Germinal center (tissue), 1 donor: ENCODE data around the gene SPX.

Experiments used
- DNase-seq: peaks from one replicate; pipeline ENCODE4 v3.0.0; 2012; ENCODE audit warnings: mixed read lengths, low spot score

The SPX gene

GRCh38 chr12:21538061-21538653 lies 12.1 kb downstream of the SPX start:
- no peak for DNase-seq

DNA sequence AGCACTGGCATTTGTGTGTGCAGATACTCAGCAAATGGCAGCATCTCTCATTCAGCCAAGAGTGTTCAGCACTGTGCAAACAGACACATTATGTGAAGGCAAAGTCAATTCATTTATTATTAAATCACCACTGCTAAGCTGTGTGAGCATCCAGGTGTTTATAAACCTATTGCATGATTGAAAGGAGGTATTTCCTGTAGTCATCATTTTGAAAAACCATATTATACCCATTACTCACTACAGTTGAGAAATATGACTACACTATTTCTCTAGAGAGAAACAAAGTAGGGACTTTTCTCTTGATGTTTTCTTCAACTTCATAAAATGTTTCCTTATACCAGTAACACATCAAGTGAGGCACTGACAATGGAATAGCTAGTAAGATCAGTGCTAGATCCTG lies 13.7 kb downstream of the SPX start:
- no peak for DNase-seq

- no peak for DNase-seq
These were observed 15.7 kb downstream of the SPX start for GRCh38 chr12:21541773-21542172.

DNA sequence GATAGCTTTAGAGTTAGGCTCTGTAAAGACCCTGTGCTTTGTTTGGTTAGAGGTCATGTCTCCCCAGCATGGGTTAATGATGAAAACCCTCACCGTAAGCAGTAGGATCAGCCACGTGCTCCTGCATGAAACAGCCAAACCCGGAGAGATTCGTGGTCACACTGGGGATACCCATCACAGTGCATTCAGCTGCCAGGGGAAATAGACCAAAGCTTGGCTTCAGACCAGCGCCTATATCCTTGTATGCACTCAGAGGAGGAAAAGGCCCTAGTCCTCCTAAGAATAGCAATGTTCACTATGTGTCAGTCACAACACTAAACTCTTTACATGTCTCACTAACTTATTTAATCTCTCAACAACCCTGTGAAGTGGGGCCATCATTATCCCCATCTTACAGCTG lies 16.3 kb downstream of the SPX start:
- DNase-seq = no peak

DNA sequence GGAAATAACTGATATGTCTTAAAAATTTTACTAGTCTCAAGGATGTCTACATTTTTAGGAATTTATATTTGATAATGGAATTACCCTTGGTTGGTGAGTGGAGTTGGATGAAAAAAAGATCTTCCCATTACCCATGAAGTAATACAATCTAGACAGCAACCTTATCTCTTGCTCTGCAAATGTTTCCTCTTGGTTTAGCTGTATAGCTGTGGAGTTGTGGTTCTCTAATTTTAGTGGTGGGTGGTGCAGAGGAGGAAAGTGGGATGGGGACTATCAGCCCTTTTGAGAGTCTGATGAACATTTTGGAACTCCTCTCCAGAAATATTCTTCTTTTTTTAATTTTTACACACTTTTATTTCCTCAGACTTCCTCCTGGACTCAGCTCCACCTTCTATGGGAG lies 17.1 kb downstream of the SPX start:
- DNase-seq = no peak

- no peak for DNase-seq
These were observed 19.5 kb downstream of the SPX start for GRCh38 chr12:21545557-21545956.

GRCh38 chr12:21546716-21547115 lies 20.6 kb downstream of the SPX start:
- no peak for DNase-seq

DNA sequence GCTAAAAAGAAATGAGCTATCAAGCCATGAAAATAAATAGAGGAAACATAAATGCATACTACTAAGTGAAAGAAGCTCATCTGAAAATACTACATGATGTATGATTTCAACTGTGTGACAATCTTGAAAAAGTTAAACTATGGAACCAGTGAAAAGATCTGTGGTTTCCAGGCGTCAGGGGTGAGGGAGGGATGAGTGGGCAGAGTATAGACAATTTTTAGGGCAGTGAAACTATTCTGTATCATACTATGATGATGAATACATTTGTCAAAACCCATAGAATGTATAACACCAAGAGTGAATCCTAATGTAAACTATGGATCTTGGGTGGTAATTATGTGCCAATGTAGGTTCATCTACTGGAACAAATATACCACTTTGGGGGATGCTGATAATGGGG lies 21.3 kb downstream of the SPX start:
- DNase-seq = no peak

- no peak for DNase-seq
These were observed 25.9 kb downstream of the SPX start for GRCh38 chr12:21551841-21552465.

- DNase-seq = no peak
These were observed 26.7 kb downstream of the SPX start for GRCh38 chr12:21552635-21553328.

DNA sequence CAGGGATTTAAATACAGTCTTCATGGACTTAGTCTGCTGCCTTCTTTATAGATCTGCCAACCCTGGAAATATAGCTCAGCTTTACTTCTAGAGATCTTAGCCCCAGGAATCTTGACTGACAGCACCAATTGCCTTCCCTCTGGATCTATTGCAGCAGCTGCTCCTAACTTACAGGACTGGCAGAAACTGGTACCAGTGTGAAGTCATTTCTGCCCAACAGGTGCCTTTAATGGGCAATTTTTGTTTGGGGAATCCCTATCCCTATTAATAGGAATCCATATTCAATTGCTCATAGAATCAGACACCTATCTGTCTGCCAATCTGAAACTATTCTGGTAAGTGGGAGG lies 27.2 kb downstream of the SPX start:
- DNase-seq = no peak

DNA sequence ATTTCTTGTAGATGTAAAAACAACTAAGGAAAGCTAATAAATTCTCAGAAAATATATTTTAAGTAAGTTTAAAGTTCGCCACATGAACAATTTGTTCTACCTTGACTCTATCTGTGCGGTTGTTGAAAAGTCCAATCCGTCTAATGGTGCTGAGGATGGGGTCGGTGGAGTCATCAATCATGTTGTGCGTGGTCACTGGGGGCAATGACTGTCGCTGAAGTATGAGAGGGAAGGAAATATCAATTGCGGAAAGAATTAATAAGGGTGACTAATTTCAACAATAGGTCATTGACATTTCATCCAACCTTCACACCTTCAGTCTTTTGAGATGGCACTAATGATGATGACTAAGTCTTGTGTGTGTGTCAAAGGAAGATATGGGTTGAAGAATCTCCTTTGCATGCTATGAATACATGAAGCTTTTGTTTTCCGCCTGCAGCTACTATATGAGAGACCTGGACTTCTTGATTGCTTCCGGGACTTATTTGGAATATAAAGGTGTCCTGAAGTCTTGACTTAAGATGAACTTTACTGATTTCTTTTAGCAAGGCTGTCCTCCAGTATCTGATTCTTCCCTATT lies 32.1 kb downstream of the SPX start:
- no peak for DNase-seq

DNA sequence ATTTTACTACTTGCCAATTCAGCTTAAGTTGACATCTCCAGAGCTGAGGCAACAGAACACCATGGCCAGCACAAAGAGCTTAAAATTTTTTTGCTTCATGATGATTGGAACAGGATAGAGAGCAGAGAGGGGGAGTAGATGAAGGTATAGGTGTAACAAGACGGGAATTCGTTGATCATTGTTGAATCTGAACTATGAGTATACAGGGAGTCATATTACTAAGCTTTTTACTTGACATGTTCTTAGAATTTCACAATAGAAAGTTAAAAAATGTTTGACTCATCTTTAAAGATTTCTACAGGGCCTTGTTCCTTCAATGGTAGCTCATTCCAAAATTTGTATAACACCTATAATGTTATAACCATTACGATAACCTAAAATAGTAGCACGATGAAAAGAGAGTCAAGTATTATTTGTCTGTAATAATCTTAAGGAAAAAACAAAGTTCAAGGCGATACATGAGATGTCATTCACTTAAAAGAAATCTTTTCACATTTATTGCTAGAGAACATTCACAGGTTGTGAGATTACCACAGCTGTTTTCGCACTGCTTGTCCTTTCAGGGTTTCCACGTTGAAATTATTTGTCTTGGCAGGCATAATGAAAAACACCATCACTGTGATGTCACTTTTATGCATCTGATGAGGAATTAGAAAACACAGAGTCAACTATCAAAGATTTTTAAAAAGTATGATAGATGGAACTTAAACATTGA lies 33.9 kb downstream of the SPX start:
- no peak for DNase-seq

DNA sequence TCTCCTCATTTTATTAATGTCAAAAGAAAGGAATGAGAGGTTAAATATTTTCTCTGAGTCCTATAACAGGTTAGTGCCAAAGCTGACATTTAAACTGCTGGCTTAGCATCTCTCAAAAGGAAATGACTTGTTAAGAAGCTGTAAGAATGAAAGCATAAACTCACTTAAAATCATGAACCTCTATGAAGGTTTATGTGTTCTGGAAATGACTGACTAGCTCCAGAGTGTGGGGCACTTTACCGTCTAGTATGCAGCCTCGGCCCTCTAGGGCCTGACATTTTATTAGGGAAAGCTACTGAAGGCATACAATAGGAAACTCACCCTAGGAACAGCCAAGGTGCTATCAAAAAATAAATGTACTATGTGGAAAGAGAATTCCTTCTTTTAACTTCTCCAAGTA lies 35.1 kb downstream of the SPX start:
- DNase-seq = no peak

DNA sequence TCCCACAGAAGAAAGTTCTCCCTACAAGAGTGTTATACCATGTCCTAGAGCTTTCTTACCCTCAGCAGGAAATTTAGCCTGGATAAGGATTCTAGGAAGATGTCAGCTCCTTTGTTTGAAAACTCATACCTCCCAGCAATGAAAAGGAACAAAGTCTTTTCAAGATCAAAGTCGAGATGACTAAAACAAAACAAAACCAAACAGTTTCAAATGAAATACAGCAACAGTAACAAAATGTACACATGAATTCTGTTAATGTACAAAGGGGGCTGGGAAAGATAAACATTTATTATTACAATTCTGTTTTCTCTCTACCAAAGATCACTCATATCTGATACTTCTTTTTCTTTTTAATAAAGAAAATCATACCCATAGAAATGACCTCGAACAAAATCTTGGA lies 36.8 kb downstream of the SPX start:
- DNase-seq = no peak

GRCh38 chr12:21566223-21566906 lies 40.3 kb downstream of the SPX start:
- no peak for DNase-seq

- DNase-seq = no peak
These were observed 40.9 kb downstream of the SPX start for GRCh38 chr12:21566907-21567394.

DNA sequence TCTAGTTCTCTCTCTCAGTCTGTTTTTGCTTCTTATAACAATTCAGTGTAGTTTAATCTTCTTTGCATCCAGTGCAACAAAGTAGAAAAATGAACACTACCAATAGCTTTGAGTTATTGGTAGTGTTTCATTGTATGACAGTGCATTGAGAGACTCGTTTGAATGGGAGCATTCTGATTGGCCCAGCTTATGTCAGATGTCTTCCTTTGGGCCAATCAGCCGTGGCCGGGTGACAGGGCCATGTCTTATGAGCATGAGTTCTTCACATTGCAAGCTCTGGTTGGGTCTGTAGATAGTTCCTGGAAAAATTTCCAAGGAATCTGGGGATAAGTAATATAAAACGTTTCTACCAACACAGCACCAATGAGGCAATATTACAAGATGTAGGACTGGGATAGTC lies 42.0 kb downstream of the SPX start:
- no peak for DNase-seq

DNA sequence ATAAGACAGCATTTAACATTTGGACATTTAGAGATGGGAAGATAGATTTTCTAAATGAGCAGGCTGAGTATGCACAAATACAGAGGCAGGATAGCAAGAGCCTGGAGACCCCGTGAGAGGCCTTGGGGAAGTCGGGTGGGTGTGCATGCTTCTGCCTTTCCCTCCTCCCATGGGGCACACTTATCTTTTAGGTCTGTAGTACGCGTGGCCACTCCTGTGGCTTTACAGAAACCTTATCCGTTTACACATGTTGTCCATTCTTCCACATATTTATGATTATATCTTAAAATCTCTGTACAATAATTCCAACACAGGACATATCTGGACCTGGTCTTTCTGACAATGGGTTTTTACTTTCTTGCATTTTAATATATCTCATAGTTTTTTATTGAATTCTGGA lies 45.0 kb downstream of the SPX start:
- DNase-seq = no peak

DNA sequence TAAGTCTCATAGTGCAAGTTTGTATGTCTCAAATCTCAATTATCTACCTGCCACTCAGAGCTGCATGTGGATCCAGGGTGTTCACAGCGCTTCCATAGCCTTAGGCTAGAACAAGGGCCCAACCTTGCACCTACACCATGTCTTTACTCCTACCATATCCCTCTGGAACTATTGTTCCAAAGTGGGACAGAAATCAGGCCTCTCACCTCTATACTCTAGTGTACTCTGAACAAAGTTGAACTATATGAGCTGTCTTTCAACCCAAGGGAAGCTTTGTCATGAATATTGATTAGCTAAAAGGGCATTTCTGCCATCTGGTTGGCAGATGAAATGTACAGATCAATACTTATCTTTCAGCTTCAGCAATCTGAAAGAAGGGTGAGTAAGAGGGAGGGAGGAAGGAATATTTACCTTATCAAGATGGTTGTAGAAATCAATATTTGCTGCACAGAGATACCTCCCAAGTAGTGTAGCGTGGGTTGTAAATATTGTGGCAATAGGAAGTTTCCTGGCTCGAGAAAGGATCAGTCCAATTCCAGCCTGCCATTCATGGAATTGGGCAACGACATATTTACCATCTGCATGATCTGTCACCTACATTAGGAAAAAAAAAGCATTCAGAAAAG lies 47.8 kb downstream of the SPX start:
- no peak for DNase-seq

GRCh38 chr12:21576431-21576830 lies 50.3 kb downstream of the SPX start:
- no peak for DNase-seq

- DNase-seq = no peak
These were observed 51.4 kb downstream of the SPX start for GRCh38 chr12:21577516-21577915.
